NCI-H1436 treated with DMSO at 0.1 percent for 48 hours (cell line): ENCODE data around the gene TRAF3IP1.
"Not testable (repeated sequence)": the region's sequence is repeated elsewhere in the genome, so short reads cannot be mapped to it uniquely, and the experiment has no call there.

Source experiments
- DNase-seq: peaks from one replicate; lab custom pipeline; 2025; lab: John Stamatoyannopoulos, UW

The TRAF3IP1 gene

DNA sequence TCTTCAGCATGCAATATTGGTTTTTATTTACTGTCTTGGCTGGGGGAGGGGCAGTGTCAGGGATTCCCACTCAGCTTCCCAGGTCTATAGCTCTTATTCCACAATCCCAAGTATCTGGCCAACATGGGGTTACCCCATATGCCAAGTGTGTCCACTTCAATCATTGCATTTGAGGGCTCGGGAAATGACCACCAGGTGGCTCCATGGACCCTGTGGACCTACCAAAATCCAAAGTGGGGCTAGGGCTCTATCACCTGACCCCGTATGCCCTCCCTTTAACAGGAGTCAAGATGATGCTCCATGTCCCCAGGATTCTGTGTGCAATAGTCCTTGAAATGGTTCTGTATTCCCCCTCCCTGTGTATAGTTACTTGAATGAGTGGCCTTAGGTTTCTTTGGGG is 12.1 kb upstream of the TRAF3IP1 start:
- DNase-seq: no peak

DNA sequence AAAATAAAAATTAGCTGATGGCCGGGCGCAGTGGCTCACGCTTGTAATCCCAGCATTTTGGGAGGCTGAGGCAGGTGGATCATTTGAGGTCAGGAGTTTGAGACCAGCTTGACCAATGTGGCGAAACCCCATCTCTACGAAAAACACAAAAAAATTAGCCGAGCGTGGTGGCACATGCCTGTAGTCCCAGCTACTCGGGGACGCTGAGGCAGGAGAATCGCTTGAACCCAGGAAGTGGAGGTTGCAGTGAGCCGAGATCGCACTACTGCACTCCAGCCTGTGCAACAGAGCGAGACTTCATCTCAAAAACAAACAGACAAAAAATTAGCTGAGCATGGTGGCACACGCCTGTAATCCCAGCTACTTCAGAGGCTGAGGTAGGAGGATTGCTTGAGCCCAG is 9.6 kb upstream of the TRAF3IP1 start:
- DNase-seq: not testable (repeated sequence)

DNA sequence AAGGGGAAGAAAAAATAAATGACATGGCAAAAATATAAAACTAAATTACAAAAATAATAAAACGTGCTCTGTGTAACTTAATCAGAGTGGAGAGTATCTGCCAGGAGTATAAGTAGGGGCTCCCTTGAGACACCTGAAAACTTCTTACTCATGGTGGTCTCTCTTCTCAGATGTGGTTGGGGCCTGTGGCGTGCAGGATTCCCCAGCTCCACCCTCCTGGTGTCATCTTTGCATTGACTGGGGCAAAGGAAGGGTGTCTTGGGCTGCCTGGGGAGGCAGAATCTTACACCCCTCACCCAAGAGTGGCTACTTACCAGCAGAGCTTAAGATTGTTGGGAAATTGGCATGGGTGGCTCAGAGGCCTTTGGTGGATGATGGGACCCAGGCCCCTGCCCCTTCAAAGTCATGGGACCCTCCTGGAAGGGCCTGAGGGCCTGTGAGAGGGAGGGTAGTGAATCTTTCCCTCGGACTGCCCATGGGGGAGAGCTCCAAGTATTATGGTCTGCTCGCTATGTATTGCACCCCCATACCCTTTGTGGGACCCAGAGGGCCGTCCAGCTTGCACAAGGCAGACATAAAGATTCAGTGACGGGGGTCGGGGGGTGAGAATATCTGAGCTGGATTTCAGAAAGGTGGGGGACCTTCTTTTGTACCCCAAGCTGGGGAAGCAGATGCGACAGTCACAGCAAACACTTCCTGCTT is 6.9 kb upstream of the TRAF3IP1 start:
- DNase-seq: no peak

DNA sequence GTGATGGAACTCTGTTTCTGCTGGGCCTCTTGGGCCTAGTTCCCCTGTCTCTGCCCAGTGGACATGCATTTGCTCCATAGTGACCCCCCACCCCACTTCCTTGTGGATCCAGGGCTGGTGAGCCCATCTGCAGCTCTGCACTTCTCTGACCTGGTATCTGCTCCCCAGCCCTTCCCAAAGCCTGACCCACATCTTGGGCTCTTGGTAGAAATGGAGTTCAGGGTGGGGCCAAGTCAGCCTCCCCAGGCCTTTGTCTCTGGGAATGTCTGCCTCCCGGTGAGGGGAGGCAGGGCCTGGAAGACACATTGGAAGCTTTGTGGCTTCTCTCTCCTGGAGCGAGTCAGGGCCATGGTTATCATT is 6.3 kb upstream of the TRAF3IP1 start:
- no peak for DNase-seq

DNA sequence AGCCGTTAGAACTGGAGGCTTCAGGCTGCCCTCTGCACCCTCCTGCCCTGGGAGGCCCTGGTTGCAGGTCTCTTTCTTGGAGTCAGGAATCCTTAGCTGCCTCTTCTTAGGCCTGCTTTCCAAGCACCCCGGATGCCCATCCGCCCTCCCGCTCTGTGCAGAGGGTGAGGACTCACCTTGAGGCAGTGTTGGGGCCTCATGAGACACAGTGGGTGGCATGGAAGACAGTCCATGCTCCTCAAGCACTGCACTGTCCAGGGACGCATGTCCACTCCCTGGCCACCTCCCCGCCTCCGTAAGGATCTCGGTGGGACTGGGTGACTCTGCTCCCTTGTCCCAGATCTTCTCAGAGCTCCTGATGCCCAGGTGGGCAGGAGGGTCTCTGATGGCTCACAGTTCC is 5.7 kb upstream of the TRAF3IP1 start:
- no peak for DNase-seq

DNA sequence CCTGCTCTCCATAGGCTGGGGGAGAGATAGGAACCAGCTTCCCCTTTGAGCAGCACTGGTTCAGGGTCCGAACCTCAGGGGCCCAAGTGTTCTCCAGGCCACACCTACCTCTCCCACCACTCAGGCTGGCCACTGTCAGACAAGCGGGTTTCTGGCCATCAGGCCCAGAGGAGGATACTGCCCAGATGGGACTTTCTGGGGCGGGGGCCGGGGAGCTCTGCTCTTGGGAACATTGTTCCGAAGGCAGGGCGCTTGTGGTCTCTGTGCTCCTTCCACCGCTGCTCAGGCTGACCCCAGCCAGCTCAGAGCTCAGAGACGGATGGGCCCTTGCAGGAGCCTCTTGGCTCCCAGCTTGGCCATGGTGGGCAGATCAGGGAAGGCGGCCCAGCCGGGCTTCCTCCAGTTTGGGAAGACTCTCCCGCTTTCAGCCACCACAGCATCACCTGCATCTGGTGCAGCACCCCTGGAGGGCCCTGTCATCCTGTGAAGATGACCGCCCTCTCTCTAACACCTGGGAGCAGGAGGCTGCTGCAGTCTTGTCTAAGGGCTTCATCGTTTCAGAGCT is 5.2 kb upstream of the TRAF3IP1 start:
- DNase-seq: no peak

DNA sequence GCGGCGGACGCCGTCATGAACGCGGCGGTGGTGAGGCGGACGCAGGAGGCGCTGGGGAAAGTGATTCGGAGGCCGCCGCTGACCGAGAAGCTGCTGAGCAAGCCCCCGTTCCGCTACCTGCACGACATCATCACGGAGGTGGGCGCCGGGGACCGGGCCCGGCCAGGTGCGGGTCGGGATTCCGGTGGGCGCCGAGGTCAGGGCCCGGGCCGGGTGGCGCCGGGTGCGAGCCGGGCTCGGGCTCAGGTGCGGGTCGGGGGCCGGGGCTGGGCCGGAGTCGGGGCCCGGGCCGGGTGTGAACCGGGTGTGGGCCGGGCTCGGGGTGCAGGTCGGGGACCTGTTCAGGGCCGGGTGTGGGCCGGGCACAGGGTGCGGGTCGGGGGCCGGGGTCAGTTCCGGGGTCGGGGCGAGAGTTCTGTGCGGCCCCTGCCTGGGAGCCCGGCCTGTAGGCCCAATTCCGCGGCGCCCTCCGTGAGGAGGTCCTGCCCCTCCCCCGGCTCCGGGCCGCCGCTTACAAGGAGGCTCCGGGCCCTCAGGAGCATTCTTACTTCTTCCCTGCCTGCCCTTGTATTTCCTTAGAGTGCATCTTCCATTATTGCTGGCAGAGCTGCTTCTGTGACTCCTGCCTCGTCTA is 447 bp downstream of the TRAF3IP1 start:
- no peak for DNase-seq

DNA sequence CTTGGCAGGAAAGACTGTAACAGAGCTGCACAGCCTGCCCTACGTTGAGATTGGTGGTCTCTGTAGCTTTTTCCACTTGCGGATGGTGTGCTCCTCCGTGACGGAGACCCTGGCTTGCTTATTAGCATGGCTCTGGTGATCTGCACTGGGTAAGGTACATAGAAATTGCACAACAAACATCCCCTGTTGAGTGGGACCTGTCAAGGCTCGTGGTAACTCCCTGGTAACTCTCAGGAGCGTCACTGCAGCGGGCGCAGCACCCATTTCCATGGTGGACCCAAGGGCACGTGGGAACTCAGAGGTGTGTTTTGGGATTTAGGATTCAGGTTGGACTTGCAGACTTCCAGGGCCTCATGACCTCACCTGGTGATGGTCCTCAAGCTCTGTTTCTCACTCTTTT is 1.1 kb downstream of the TRAF3IP1 start:
- no peak for DNase-seq

DNA sequence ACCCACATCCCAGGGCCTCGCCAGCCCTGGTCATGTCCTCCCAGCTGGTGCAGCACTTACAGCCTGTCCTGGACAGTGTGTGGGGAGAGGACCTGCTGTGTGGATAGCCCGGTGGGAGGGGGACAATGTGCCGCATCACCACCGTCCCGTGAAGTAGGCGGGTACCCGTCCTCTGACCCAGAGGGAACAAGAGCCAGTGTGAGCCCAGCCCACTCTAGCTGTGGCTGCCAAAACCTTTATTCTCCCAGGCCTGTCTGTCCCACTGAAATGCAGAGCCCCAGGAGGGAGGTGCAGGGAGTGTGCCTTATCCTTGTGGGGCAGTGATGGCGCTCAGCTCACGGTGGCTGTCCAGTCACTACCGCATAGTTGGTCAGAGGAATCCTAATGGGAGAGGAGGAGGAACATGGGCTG is 1.7 kb downstream of the TRAF3IP1 start:
- no peak for DNase-seq

DNA sequence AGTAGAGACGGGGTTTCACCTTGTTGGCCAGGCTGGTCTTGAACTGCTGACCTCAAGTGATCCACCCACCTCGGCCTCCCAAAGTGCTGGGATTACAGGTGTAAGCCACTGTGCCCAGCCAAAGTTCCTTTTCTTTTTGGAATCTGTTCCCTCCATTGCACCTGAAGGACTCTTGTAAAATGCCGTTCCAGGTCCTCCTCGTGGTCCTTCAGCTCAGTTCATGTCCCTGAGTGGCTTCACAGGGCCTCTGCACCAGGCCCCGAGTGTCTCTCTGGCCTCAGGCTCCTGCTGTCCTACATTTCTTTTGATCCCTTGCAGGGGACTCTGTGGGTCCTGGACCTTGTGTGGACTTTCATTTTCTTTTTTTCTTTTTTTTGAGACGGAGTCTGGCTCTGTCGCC is 3.9 kb downstream of the TRAF3IP1 start:
- not testable (repeated sequence) for DNase-seq

DNA sequence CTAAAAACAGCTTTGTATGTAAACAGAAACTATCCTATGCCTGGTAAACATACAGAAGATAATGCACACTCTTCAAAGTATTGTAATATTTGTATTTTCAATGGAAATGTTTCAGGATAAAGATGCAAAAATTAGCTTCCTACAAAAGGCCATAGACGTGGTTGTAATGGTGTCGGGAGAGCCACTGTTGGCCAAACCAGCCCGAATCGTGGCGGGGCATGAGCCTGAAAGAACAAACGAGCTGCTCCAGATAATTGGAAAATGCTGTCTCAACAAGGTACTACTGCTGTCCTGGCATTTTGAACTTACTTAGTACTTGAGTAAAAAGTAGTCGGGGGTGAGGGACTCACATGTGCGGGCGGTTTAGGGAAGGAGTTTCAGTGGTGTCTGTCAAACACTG is 5.4 kb downstream of the TRAF3IP1 start:
- no peak for DNase-seq

DNA sequence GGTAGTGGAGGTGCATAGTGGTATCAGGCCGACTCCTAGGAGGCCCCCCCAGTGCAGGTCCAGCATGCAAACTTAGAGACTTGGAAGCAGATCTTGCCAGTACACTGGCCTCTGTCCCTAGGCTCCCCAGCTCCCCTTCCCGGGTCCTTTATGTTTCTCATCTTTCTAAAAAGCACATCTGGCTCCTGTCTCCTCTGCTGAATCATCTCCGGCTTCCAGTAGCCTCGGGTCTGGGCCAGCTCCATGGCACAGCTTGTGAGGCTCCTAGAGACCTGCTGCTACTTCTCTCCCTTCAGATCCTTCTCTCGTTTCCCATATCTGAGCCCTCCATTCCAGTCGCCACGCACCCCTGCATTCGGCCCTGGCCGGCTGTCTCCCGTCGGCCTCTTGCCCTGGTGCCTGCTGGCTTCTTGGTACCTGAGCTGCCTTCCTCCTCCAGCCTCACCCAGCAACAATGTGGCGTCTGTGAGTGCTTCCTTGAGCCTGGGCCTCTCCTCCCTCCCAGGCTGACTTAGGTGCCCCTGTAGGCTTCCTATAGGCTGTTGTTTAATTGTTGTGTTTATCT is 6.6 kb downstream of the TRAF3IP1 start:
- DNase-seq: no peak

DNA sequence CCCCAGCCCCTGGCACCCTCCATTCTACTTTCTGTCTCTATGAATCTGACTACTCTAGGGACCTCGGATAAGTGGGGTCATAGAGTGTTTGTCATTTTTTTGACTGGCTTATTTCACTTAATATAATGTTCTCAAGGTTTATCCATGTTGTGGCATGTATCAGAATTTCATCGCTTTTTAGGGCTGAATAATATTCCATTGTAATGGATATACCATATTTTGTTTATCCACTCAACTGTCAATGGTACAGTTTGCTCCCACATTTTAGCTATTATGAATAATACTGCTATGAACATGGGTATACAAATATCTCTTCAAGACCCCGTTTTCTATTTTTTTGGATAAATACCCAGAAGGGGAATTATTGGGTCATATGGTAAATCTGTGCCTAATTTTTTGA is 7.4 kb downstream of the TRAF3IP1 start:
- no peak for DNase-seq

DNA sequence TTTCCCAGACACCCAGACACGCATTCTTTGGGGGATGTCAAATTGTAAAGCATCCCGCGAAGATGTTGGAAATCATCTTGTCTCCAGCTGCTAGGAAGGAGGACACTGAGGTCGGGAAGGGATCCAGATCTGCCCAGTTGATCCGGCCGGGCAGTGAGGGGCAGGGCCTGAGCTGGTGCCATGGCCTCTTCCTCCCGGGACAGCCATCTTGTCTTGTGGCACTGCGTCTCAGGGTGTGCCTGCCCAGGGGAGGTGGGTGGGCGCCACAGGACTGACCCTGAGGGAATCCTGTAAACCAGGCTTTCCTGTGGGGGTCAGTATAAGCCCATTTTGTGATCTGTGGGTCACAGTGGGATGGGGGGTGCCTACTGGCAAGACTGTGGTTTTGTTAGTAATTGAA is 10.1 kb downstream of the TRAF3IP1 start:
- DNase-seq: no peak

DNA sequence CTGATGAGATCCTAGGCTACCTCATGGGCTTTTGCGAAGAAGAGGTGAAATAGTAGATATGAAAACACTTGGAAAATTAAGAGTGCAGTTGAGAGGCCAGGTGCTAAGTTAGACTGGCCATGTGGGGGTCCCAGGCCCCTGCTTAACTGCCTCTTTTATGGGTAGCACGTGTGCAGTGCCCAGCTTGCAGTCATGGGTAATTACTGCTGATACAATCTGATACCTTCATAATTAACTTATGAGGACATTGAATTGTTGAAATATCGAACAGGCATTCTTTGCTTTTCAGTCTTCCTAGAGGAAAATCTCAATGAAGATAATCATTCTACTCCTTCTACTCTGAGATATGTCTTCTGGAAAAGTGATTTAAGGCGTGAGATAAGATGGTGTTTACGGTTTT is 11.6 kb downstream of the TRAF3IP1 start:
- DNase-seq: no peak

DNA sequence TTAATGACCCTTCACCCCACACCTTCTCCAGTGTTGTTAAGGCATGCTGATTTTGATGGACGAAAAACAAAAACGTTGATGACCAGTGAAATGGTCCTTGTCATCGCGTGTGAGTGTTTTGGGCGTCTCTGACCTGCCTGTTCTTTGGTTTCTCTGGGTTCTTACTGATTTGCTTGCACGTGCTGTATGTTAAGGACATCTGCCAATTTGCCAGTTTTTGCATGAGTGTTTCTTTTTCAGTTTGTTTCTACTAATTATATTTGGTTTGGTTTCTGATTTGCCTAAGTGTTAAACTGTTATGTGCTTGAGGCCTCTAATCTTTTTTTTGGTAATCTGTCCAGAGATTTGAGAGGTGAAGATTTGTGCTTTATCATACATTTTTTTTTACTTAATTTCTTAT is 14.6 kb downstream of the TRAF3IP1 start:
- no peak for DNase-seq

DNA sequence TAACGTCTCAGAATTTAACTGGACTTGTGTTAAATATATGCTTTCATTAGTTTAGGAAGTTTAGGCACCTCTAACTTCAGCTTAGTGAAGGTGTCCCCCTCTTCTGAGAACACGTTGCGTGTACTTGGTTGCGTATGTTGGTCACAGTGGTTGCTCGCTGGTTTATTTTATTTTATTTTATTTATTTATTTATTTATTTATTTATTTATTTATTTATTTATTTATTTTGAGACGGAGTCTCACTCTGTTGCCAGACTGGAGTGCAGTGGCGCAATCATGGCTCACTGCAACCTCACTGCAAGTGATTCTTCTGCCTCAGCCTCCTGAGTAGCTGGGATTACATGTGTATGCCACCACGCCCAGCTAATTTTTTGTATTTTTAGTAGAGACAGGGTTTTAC is 15.3 kb downstream of the TRAF3IP1 start:
- DNase-seq: not testable (repeated sequence)

DNA sequence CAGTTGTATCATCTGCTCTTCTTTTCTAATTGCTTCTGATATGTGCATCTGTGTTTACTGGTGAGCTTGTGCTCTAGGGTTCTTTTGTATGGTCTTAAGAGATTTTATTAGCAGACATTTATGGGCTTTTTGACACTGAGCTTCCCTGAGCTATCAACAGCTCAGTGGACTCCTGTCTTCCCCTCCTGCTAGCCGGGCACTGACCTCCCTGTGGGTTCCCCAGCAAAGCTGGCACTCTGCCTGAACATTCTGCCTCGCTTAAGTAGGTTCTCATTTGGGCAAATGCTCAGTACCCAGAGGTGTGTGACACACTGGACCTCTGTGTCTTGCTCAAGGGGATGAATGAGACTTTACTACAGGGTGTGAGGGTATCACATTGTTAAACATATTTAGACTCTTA is 15.8 kb downstream of the TRAF3IP1 start:
- no peak for DNase-seq

DNA sequence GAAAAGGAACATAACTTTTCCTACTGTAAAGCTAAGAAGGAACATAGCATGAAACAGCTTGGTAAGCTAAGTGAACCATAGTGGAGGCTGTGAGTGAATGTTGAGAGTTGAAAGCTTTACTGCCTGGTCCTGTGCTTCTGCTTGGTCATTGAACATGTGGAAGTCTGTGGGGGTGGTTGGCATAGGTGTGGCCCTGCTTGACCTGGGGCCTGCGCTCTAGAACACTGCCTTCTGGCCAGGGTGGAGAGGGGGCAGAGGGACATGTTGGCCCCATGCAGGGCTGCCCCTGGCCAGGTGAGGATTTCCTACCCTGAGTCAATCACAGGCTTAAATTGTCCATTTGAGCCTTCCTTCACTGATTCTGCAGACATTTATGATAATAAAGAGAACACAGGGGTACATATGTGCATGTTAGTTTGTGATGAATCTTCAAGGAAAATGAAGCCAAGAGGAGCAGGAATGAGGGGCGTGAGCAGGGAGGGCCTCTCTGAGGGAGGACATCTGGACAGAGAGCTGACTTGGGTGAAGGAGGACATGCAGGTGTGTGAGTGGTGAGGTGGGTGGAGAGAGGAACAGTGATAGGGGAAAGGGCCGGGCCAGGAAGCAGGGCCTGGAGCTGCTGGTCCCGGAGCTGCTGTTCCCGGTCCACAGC is 16.6 kb downstream of the TRAF3IP1 start:
- no peak for DNase-seq

DNA sequence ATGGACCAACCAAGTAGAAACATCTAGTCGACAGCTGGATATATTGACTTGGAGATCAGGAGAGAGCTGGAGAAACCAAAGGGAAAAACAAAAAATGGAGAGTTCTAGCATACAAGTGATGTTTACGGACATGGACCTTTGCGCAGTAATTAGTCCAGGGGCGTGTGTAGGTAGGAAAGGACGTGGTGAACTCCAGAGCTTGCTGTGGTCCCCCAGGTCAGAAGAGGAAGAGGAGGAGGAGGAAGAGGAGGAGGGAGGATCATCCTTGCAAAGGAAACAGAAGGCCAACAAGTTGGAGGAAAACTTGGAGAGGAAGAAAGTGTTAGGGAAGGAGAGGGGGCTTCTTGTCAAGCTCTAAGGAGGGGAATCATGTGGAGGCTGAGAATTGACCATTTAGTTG is 17.5 kb downstream of the TRAF3IP1 start:
- DNase-seq: no peak

DNA sequence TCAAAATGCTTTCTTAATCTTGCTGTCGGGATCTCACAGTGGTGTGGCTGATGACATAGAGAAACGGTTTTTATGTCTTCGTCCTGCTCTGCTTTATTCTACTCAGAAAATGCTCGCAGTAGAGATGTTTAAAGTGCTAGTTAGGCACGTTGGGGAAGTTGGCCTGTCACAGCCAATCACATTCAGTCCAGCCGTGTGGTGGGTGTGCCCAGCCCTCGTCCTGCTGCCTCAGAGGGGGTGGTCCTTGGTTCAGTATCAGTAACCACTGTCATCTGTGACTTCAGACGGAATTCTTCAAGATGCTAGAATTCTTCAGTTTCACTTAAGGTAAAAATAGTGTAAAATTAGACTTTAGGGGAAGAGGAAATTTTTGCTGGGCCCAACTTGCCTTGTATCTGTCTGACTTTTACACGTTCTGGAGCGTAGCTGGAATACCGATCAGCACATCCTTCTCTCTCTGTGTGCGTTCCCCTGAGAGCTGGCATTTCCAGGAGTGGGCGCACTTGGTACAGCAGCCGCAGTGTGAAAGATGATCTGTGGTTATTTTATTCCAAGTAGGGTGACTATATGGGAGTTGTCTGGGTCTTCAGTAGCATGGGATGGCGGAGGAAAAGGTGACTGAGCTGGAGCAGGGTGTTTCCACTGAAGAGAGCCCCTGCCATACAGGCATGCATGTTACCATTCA is 18.5 kb downstream of the TRAF3IP1 start:
- DNase-seq: no peak

DNA sequence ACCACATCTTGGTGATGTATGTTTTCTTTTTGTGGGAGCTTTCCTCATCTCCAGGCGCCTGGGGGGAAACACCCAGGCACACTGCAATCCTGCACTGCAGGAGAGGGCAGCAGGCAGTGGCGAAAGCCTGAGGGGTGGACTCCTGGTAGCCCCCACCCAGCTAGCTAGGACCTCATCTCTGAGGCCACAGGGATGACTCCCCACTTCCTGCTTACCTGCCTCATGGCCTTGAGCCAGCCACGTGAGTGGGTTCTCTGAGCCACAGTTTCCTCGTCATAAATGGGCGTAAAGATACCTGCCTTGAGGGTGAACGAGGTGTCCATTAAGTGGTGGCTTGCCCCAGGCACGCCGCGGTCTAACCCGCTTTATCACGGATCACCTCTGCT is 19.1 kb downstream of the TRAF3IP1 start:
- DNase-seq: no peak
